SKM-1 (cell line): ENCODE results near the gene RMI2.

Source experiments
- DNase-seq: peaks from one replicate; lab custom pipeline; 2025; ENCODE audit not compliant: unreplicated experiment; lab: John Stamatoyannopoulos, UW

The RMI2 gene

GRCh38 chr16:11380836-11381235, 35.6 kb downstream of the RMI2 start:
- DNase-seq, result no peak

- DNase-seq, result no peak
Observed at GRCh38 chr16:11383481-11384183, 38.4 kb downstream of the RMI2 start.

- no peak for DNase-seq
Observed at GRCh38 chr16:11384184-11384955, 39.1 kb downstream of the RMI2 start.

DNA sequence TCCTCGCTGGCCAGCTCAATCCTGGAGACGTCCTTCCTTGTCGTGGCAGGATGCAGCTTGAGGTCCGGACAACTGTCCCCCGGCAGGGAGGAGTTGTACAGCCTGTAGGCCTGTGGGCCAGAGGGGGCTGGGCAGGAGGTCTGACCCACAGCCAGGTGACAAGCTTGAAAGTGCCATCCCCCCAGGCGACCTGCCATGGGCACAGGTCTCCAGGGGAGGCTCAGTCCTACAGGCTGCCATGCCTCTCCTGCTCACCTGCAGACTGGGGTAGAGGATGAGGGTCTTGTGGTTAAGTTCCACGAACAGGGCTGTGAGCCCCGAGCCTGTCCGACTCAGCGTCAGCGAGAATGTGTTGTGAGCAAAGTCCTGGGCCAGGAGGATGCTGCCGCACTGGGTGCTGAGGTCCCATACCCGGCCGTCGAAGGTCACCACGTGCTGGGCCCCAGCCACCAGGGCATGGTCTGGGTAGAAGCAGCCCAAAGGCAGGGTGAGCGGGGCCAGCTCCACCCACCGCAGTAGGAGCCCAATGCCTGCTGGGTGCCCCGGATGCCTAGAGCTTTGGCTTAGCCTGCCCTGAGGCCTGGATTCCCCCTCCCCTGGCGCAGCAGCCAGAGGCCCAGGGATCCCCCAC, 39.8 kb downstream of the RMI2 start:
- no peak for DNase-seq

- no peak for DNase-seq
Observed at GRCh38 chr16:11386054-11386680, 40.9 kb downstream of the RMI2 start.

DNA sequence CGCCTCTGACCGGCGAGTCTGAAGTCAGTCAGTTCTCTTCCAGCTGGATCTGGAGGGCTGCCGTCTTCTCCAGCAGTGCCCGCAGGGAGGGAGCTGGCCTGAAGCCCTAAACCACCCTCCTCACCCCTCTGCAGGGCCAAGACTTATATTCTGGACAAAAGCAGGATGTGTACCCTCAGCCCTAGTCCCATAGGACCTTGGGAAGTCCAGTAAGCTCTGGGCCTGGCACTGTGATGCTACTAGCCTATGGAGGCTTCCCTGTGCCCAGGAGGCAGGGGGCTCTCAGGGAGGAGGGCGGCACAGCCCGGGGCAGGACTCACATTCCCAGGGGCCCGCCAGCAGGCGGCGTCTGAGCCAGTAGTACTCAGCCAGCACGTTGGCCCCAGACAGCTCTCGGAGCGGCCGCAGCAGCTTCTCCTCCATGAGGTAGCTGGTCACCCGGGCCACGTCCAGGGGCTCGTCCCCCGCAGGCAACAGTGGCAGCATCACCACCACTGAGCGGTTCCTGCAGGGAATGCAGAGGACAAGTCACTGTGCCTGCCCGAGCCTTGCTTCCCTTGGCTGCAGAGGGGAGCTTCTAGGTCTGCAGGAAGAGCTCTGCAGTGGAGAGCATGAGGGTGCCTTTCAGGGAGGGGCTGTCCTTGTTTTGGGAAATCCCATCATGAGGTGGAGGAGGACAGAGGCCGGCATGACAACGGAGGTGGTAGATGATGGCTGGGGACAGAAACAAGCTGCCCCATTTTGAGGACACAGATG, 41.7 kb downstream of the RMI2 start:
- no peak for DNase-seq

DNA sequence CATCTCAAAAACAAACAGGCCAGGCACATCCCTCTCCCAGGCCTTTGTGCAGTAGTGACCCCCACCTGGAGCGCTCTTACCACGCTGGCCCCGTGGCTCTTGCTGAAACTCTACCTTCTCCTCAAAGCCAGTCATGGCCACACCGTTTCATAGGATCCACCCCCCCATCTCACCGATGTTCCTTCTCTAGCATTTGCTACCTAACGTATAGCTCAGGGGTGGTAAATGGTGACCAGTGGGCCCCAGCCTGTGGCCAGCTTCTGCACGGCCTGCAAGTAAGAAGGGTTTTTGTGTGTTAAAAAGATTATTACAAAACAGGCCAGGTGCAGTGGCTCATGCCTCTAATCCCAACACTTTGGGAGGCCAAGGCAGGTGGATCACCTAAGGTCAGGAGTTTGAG, 43.8 kb downstream of the RMI2 start:
- DNase-seq, result no peak

- DNase-seq, result no peak
Observed at GRCh38 chr16:11389631-11390565, 44.6 kb downstream of the RMI2 start.

- no peak for DNase-seq
Observed at GRCh38 chr16:11390573-11391495, 45.6 kb downstream of the RMI2 start.

- no peak for DNase-seq
Observed at GRCh38 chr16:11391576-11391975, 46.3 kb downstream of the RMI2 start.

- no peak for DNase-seq
Observed at GRCh38 chr16:11392041-11392581, 46.9 kb downstream of the RMI2 start.

GRCh38 chr16:11393366-11393765, 48.1 kb downstream of the RMI2 start:
- DNase-seq, result no peak

- DNase-seq, result no peak
Observed at GRCh38 chr16:11393861-11394592, 48.8 kb downstream of the RMI2 start.

GRCh38 chr16:11394593-11394960, 49.3 kb downstream of the RMI2 start:
- no peak for DNase-seq

DNA sequence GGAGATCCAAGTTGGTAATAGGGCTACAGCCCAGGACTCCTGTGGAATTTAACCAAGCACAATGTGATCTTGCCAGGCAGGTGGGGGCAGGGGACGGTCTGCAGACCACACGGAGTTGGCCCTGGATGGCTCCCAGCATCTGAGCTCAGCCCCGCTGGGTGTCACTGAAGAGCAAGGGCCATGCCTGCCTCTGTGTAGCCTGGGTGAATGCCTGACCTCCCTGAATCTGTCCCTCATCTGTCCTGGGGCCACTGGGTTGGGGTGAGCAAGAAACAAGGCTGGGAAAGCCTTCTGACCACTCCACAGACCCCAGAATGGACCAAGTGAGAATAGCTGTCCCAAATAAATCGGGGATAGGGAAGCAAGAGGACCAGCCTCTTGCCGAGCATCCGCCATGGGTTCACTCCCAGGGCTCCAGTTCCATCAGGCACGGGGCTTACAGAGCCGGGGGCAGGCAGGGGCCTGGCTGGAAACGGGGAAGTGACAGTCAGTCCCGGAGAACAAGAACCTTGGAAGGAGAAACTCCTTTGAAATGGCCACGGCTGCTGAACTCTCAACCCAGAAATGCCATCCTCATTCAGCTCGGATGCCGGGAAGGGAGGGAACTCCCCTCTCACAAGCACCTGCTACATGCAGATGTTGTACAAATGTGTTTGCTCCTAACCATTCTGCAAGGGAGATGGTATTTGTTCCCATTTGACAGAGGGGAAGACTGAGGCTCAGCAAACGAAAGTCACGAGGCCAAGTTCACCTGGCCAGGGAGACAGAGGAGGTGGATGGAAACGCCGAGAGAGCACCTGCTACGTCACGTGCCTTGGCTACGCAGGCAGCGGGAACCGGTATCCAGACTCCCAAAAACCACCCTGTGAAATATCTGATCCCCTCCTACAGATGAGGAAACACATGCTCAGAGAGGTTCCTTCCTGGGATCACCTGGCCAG, 50.0 kb downstream of the RMI2 start:
- no peak for DNase-seq

DNA sequence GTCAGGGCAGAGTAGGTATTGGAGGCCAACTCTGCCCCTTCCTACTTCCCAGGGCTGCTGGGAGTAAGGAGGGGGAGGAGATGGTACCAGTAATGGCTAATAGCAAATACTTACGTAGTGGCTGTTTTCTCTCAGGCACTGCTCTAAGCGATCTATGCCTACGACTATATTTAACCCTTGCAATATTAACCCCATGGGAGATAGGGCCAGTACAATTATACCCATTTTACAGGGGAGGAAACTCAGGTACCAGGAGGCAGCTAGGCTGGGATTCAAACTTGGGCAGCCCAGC, 50.6 kb downstream of the RMI2 start:
- DNase-seq, result no peak
